Heart left ventricle (tissue), 13 donors: Measurements from ENCODE around the gene RGMA.

Experiments used
- CTCF ChIP-seq, 12 donors: fragments of 200-600 bp; sonication (generic) in 4 of 12; IDR thresholded peaks; one replicate each; pipeline versions ENCODE4 v1.5.0 to v1.8.0; 2018 to 2022; ENCODE audit warnings: antibody characterized with exemption in 12 of 12, mild to moderate bottlenecking in 5 of 12
- POLR2A ChIP-seq, 2 donors: fragments of 450-650 bp; IDR thresholded peaks; one replicate each; pipeline ENCODE4 v1.6.1; 2017; ENCODE audit warnings: antibody characterized with exemption in 2 of 2, mild to moderate bottlenecking in 2 of 2, moderate library complexity in 2 of 2
- donor health status: ischemic (EF 13 %, LVEDD 7.1; RV severe dilation, severe dysfunction).
- donor health status: DM: no; HTN: yes; CAD: no.
- donor health status: DM: no; HTN: no; CAD: no.
- donor health status: ischemic (EF 25% LVEDD 6.9; RV normal size, moderate dysfunction).
- donor health status: ischemic (EF 25% LVEDD 5.7; RV mildly dilated, moderate dysfunction).
- donor health status: ischemic (EF 35%, LVEDD 5.7; RV mildly dilated, moderate dysfunction).
- donor health status: nonischemic (EF 11% LVEDD 7.7; RV severe dilation, severe dysfunction).
- donor health status: DM: yes; HTN: yes; CAD: no.
- donor health status: PGD.
- donor health status: ischemic (EF 29% LVEDD 5.4; RV normal size, mild dysfunction).
- donor health status: nonischemic (EF 23%, LVEDD 6.1; RV moderate dilation, normal function).

- TF ChIP-seq CTCF (IDR thresholded peaks at IDR 0.05), result no peak
- no peak for TF ChIP-seq POLR2A (IDR thresholded peaks at IDR 0.05)
Measured at GRCh38 chr15:93043621-93044300, 45.2 kb downstream of the RGMA start.
